Stimulated activated CD8-positive, alpha-beta memory T cell treated with anti-CD3 and anti-CD28 coated beads, Interleukin-2, amount 100 ng/mL, for 48 hours (primary cell): ENCODE data around the gene RDH16.
"Not testable (repeated sequence)": the region's sequence is repeated elsewhere in the genome, so short reads cannot be mapped to it uniquely, and the experiment has no call there.

ENCODE experiments used
- DNase-seq, 2 donors: peaks; one replicate each; pipeline ENCODE4 v3.0.0-alpha.2; 2020; ENCODE audit warnings: low read depth in 2 of 2

The RDH16 gene

DNA sequence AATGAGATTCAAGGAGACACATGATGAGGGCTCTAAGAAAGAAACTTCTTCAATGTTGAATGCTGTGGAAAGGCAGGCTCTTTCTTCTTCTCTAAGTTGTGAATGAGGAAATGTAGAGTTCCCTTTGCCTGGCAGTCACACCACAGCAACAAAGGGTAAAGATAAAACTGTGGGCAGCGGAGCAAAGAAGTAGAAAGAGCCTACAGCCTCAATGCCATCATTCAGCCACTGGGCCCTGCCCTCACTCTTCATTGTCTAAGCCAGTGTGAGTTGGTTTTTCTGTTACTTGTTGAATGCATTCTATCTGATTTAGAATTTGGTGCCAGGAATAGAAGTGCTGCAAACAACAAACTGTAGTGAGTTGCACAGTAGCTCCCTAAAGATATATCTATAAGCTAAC lies 35.4 kb downstream of the RDH16 start:
- no peak for DNase-seq

GRCh38 chr12:56921346-56921745 lies 36.1 kb downstream of the RDH16 start:
- DNase-seq = no peak

- DNase-seq = not testable (repeated sequence)
These were observed 39.3 kb downstream of the RDH16 start for GRCh38 chr12:56918139-56918538.

GRCh38 chr12:56916996-56917333 lies 40.4 kb downstream of the RDH16 start:
- no peak for DNase-seq

DNA sequence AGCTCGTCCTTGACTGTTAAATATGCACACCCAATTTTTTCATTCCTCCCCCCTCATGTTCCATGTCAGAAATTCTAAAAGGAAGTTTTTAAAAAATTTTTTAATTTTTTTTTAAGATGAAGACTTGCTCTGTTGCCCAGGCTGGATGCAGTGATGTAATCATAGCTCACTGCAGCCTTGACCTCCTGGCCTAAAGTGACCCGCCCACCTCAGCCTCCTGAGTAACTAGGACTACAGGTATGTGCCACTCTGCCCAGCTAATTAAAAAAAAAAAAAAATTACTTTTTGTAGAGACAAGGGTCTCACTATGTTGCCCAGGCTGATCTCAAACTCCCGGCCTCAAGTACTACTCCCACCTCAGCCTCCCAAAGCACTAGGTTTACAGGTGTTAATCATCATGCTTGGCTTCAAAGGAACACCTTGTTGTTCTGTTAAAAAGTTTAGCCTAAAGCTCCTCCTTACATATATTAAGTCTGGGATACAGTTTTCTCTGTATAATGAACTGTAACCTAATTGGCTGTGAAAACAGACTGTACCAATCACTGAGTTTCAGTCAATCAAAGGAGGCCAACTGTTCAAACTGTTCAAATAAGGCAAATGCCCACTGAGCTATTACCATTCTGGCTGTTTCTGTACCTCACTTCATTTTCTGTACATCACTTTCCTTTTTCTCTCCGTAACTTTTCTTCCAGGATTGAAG lies 41.0 kb downstream of the RDH16 start:
- no peak for DNase-seq

DNA sequence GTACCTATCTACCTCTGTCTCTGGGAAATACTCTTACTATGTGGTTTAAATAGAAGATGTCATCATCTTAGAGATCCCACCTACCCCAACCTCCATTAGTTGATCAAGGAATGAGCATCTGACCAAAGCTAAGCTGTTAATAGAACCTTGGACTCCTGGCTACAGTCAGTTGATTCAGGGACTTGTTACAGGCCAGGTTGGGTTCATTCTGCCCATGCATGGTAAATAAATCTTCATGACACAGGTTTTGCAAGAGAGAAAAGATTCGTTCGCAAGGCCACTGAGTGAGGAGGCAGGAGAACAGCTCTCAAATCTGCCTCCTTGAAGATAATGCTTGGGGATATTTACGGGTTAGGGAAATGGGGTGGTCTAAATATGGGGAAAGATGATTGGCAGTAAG lies 42.7 kb downstream of the RDH16 start:
- no peak for DNase-seq

DNA sequence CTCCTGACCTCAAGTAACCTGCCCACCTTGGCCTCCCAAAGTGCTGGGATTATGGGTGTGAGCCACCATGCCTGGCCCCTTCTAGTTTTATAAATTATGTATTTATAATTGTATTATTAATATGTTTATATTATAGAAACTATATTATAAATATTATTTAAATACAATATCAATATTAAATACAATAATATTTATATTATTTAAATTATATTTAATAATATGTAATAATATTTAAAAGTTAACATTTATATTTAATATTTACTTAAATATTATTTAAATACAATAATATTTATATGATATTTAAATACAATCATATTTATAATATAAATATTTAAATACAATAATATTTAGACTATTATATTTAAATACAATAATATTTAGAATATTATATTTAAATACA lies 43.2 kb downstream of the RDH16 start:
- no peak for DNase-seq

DNA sequence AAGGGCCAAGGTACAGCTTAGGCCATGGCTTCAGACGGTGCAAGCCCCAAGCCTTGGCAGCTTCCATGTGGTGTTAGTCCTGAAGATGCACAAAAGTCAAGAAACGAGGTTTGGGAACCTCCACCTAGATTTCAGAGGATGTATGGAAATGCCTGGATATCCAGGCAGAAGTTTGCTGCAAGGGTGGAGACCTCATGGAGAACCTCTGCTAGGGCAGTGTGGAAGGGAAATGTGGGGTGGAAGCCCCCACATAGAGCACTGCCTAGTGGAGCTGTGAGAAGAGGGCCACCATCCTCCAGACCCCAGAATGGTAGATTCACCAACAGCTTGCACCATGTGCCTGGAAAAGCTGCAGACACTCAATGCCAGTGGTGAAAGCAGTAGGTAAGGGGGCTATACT lies 48.0 kb downstream of the RDH16 start:
- not testable (repeated sequence) for DNase-seq

GRCh38 chr12:56908136-56908535 lies 49.3 kb downstream of the RDH16 start:
- no peak for DNase-seq

- DNase-seq = no peak
These were observed 51.6 kb downstream of the RDH16 start for GRCh38 chr12:56905852-56906251.

DNA sequence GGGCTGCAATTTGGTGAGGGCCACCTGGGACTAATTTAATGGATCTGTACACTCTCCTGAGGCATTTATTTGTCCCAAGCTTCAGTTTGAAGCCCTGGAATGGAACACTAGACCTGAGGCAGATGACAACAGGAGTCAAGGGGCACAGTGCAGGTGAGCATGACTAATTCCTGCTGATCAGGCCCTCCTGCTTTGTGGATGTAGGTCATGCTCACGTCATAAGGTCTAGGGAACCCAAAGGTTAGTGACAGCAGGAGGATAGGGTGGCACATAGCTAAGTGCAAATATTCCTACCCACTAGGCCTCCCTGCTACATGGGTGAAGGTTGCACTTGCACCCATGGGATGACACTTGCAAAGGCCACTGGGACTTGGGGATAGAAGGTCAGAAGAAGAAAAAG lies 54.0 kb downstream of the RDH16 start:
- DNase-seq = no peak
